Ishikawa (cell line): Measurements from ENCODE around the gene MFSD2A.

Experiments used
- CEBPB ChIP-seq: IDR thresholded peaks from 2 replicates; pipeline ENCODE4 v1.6.1; 2012
- EGR1 ChIP-seq: IDR thresholded peaks from 2 replicates; pipeline ENCODE4 v1.6.1; 2012
- EP300 ChIP-seq: IDR thresholded peaks from 2 replicates; pipeline ENCODE4 v1.6.1; 2012; ENCODE audit warnings: borderline replicate concordance
- FOXM1 ChIP-seq: IDR thresholded peaks from 2 replicates; pipeline ENCODE4 v1.6.1; 2012; ENCODE audit warnings: low read depth, borderline replicate concordance
- NFIC ChIP-seq: IDR thresholded peaks from 2 replicates; pipeline ENCODE4 v1.6.1; 2012
- RAD21 ChIP-seq: IDR thresholded peaks from 2 replicates; pipeline ENCODE4 v1.6.1; 2012; ENCODE audit warnings: low read depth
- TAF1 ChIP-seq: IDR thresholded peaks from 2 replicates; pipeline ENCODE4 v1.6.1; 2012; ENCODE audit warnings: low read depth, mild to moderate bottlenecking
- TCF12 ChIP-seq: IDR thresholded peaks from 2 replicates; pipeline ENCODE4 v1.6.1; 2012; ENCODE audit warnings: low read depth
- TEAD4 ChIP-seq: IDR thresholded peaks from 2 replicates; pipeline ENCODE4 v1.6.1; 2012
- YY1 ChIP-seq: IDR thresholded peaks from 2 replicates; pipeline ENCODE4 v1.6.1; 2012; ENCODE audit warnings: low read depth
- ZBTB7A ChIP-seq: IDR thresholded peaks from 2 replicates; pipeline ENCODE4 v1.6.1; 2012; ENCODE audit warnings: low read depth
- TF ChIP-seq, protein P1 (sequence below): IDR thresholded peaks from 2 replicates; pipeline ENCODE4 v1.6.1; 2012; ENCODE audit warnings: low read depth, mild to moderate bottlenecking
- TF ChIP-seq, protein P2 (sequence below): IDR thresholded peaks from 2 replicates; pipeline ENCODE4 v1.6.1; 2012
- TF ChIP-seq, protein P3 (sequence below): IDR thresholded peaks from 2 replicates; pipeline ENCODE4 v1.6.1; 2012

GRCh38 chr1:39990428-39990827 is 35.5 kb downstream of the MFSD2A start:
- no peak for TF ChIP-seq FOXM1
- TF ChIP-seq TEAD4 = no peak
- no peak for TF ChIP-seq ZBTB7A
- TF ChIP-seq, protein P1, sequence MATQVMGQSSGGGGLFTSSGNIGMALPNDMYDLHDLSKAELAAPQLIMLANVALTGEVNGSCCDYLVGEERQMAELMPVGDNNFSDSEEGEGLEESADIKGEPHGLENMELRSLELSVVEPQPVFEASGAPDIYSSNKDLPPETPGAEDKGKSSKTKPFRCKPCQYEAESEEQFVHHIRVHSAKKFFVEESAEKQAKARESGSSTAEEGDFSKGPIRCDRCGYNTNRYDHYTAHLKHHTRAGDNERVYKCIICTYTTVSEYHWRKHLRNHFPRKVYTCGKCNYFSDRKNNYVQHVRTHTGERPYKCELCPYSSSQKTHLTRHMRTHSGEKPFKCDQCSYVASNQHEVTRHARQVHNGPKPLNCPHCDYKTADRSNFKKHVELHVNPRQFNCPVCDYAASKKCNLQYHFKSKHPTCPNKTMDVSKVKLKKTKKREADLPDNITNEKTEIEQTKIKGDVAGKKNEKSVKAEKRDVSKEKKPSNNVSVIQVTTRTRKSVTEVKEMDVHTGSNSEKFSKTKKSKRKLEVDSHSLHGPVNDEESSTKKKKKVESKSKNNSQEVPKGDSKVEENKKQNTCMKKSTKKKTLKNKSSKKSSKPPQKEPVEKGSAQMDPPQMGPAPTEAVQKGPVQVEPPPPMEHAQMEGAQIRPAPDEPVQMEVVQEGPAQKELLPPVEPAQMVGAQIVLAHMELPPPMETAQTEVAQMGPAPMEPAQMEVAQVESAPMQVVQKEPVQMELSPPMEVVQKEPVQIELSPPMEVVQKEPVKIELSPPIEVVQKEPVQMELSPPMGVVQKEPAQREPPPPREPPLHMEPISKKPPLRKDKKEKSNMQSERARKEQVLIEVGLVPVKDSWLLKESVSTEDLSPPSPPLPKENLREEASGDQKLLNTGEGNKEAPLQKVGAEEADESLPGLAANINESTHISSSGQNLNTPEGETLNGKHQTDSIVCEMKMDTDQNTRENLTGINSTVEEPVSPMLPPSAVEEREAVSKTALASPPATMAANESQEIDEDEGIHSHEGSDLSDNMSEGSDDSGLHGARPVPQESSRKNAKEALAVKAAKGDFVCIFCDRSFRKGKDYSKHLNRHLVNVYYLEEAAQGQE = no peak
- TF ChIP-seq RAD21 = no peak
- TF ChIP-seq CEBPB = no peak
- TF ChIP-seq, protein P2, sequence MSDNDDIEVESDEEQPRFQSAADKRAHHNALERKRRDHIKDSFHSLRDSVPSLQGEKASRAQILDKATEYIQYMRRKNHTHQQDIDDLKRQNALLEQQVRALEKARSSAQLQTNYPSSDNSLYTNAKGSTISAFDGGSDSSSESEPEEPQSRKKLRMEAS = no peak
- TF ChIP-seq EGR1 = no peak
- TF ChIP-seq EP300 = no peak
- TF ChIP-seq NFIC = no peak
- TF ChIP-seq TCF12 = no peak
- no peak for TF ChIP-seq YY1
- TF ChIP-seq, protein P3, sequence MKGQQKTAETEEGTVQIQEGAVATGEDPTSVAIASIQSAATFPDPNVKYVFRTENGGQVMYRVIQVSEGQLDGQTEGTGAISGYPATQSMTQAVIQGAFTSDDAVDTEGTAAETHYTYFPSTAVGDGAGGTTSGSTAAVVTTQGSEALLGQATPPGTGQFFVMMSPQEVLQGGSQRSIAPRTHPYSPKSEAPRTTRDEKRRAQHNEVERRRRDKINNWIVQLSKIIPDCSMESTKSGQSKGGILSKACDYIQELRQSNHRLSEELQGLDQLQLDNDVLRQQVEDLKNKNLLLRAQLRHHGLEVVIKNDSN = no peak
- TF ChIP-seq TAF1 = no peak
